Cerebellar cortex (tissue), 1 donor: ENCODE measurements around the gene ADGRE1.
A peak's percentile ranks its signal among the peaks of the same experiment; 100 is the strongest.
"Not testable (repeated sequence)": the region's sequence is repeated elsewhere in the genome, so short reads cannot be mapped to it uniquely, and the experiment has no call there.

Source experiments
- DNase-seq: peaks from one replicate; pipeline ENCODE4 v3.0.0-alpha.2; 2015; ENCODE audit warnings: low spot score

The ADGRE1 gene, protein sequence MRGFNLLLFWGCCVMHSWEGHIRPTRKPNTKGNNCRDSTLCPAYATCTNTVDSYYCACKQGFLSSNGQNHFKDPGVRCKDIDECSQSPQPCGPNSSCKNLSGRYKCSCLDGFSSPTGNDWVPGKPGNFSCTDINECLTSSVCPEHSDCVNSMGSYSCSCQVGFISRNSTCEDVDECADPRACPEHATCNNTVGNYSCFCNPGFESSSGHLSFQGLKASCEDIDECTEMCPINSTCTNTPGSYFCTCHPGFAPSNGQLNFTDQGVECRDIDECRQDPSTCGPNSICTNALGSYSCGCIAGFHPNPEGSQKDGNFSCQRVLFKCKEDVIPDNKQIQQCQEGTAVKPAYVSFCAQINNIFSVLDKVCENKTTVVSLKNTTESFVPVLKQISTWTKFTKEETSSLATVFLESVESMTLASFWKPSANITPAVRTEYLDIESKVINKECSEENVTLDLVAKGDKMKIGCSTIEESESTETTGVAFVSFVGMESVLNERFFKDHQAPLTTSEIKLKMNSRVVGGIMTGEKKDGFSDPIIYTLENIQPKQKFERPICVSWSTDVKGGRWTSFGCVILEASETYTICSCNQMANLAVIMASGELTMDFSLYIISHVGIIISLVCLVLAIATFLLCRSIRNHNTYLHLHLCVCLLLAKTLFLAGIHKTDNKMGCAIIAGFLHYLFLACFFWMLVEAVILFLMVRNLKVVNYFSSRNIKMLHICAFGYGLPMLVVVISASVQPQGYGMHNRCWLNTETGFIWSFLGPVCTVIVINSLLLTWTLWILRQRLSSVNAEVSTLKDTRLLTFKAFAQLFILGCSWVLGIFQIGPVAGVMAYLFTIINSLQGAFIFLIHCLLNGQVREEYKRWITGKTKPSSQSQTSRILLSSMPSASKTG

GRCh38 chr19:6887316-6887715, at the start of gene ADGRE1:
Gene ADGRE1 (plus strand): TSS chr19:6887579. CDS start chr19:6887609, 30 bp downstream.
- no peak for DNase-seq

DNA sequence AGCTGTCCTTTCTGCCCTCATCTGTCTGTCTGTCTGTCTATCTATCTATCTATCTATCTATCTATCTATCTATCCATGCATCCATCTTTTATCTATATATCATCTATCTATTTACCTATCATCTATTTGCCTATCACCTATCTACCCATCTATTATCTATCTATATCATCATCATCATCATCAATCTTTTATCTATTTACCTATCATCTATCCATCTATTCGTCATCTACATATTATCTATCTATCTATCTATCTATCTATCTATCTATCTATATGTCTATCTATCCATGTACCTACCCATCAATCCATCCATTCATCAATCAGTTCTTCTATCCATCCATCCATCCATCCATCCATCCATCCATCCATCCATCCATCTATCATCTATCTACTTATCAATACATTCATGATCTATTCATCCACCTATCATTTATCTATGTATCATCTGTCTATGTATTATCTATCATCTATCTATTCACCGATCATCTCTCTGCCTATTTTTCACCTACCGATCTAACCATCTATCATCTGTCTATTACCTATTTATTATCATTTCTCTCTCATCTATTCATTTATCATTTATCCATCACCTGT, 49.2 kb upstream of the ADGRE1 start:
- DNase-seq: no peak

GRCh38 chr19:6842871-6843607, 44.3 kb upstream of the ADGRE1 start:
- no peak for DNase-seq

DNA sequence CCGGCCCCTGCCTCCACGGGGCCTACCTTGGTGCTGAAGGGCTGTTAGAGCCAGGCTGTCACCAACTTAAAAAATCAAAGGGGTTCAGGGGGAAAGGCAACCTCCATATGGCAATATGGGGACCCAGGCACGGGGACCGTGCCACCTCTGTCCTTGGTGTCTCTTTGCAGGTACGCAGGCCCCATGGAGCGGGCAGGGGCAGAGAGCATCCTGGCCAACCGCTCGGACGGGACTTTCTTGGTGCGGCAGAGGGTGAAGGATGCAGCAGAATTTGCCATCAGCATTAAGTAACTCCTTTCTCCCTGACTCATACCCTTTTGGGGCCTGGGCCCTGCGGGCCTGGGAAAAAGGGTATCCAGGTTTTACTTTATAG, 39.6 kb upstream of the ADGRE1 start:
- DNase-seq: no peak

GRCh38 chr19:6848986-6849385, 38.4 kb upstream of the ADGRE1 start:
- no peak for DNase-seq

- DNase-seq: no peak
These were observed 37.5 kb upstream of the ADGRE1 start for GRCh38 chr19:6849876-6850275.

DNA sequence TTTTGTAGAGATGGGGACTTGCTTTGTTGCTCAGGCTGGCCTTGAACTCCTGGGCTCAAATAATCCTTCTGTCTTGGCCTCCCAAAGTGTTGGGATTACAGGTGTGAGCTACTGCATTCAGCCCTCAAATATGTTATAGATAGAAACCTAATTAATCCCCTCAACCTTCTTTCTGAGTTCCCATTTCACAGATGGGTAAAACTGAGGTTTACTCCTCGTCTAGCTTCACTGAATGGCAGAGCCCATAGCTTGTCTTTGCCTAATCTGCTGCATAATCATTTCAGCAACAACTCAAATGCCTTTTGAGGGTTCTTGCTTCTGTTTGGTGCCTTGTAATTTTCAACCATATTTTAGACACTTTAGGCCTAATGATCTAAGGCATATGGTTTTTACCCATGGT, 36.0 kb upstream of the ADGRE1 start:
- DNase-seq: no peak

GRCh38 chr19:6852001-6852400, 35.4 kb upstream of the ADGRE1 start:
- no peak for DNase-seq

DNA sequence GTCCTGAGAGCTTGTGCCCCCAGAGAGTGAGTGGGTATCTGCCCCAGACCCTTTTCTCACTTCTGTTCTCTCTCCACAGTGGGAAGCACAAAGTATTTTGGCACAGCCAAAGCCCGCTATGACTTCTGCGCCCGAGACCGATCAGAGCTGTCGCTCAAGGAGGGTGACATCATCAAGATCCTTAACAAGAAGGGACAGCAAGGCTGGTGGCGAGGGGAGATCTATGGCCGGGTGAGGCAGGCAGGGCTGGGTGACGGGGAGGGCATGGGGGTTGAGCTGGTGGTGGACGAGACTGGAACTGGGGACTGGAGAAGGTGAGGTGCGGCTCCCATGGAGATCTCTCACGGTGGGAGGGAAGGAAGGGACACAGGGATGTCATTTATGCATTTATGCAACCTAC, 33.5 kb upstream of the ADGRE1 start:
- no peak for DNase-seq

DNA sequence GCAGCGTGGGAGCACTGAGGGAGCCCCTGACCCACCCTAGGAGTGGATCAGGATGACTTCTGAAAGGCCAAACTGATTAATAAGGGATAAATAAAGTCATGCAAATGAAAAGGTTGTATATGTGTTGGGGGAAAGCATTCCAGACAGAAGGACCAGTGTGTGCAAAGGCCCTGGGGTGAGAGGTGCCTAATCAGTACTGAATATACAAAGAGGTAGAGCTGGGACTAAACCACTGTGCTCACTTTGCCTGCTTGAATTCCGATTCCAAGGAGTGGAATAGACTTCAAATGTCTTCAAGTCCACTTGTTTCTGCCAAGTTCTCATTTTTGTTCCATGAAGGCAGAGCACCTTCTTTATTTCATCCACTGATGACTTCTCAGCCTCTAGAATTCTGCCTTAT, 32.6 kb upstream of the ADGRE1 start:
- DNase-seq: no peak

- no peak for DNase-seq
These were observed 30.5 kb upstream of the ADGRE1 start for GRCh38 chr19:6856749-6857372.

- no peak for DNase-seq
These were observed 25.6 kb upstream of the ADGRE1 start for GRCh38 chr19:6861683-6862286.

- peak; percentile 66 for DNase-seq
These were observed 24.7 kb upstream of the ADGRE1 start for GRCh38 chr19:6862673-6863078.

DNA sequence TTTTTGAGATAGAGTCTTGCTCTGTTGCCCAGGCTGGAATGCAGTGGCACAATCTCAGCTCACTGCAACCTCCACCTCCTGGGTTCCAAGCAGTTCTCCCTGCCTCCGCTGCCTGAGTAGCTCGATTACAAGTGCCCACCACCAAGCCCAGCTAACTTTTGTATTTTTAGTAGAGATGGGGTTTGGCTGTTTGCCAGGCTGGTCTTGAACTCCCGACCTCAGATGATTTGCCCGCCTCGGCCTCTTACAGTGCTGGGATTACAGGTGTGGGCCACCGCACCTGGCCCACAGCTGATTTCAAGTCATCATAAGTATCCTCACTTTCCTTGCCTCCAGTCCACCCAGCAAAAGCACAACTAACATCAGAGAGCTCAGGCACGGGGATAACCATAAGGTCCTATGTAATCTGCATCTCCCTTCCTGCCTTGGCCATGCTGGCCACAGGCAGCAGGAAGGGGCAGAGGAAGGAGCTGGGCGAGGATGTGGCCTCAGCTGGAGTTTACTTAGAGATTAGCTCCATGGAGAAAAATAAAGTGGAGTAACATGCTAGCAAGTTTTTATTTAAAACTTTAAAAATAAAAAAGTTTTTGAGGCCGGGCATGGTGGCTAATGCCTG, 22.9 kb upstream of the ADGRE1 start:
- DNase-seq: no peak

DNA sequence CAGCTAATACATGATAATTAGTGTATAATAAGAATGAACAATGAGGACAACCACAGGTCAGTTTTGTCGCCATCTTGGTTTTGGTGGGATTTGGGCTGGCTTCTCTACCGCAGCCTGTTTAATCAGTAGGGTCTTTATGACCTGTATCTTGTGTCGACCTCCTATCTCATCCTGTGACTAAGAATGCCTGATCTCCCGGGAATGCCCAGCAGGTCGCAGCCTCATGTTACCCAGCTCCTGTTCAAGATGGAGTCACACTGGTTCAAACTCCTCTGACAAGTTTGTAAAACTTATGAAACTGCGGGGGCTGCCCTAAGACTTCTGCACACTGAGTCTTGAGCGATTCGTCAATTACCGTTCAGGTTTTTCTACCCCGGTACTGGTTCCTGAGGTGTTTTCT, 21.5 kb upstream of the ADGRE1 start:
- no peak for DNase-seq

DNA sequence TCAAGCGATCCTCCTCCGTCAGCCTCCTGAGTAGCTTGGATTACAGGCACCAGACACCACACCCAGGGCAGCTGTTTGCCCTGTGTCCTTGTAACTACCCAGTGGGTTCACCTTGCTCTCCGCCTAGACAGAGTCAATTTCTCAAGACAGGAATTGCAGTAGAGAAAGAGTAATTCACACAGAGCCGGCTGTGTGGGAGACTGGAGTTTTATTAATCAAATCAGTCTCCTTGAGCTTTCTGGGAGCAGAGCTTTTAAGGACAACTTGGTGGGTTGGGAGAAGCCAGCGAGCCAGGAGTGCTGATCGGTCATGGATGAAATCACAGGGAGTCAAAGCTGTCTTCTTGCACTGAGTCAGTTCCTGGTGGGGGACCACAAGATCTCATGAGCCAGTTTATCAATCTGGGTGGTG, 20.6 kb upstream of the ADGRE1 start:
- DNase-seq: no peak

DNA sequence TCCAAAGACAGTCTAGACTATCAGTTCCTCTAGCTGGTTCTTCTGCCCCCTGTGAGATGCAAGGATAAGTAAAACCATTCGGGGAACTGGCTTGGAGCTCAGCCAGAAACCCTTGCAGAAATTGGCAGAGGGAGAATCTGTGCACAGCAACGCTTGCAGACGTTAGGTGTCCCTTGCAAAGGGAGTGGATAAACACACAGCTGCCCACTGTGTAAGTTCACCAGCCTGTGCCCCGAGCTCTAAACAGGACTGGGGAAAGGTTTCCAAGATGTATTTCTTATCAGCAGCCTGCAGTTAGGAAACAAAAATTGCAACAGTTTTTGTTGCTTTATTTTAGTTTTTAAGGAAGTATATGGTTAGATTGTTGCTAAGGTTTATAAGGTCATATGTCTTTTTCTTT, 19.0 kb upstream of the ADGRE1 start:
- peak; percentile 4 for DNase-seq

DNA sequence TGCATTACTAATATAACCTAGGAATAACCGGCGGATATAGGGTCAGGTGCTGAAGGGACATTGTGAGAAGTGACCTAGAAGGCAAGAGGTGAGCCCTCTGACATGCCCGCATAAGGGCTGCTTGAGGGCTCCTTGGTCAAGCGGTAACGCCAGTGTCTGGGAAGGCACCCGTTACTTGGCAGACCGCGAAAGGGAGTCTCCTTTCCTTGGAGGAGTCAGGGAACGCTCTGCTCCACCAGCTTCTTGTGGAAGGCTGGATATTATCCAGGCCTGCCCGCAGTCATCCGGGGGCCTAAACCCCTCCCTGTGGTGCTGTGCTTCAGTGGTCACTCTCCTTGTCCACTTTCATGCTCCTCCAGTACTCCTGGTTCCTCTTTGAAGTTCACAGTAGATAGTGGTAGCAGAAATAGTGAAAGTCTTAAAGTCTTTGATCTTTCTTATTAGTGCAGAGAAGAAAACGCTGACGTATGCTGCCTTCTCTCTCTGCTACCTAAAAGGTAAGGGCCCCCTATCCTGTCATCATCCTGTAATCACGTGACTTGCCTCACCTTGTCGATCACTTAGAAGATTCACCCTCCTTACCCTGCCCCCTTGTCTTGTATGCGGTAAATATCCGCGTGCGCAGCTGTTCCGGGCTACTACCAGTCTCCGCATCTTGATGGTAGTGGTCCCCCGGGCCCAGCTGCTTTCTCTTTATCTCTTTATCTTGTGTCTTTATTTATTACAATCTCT, 18.1 kb upstream of the ADGRE1 start:
- DNase-seq: not testable (repeated sequence)

DNA sequence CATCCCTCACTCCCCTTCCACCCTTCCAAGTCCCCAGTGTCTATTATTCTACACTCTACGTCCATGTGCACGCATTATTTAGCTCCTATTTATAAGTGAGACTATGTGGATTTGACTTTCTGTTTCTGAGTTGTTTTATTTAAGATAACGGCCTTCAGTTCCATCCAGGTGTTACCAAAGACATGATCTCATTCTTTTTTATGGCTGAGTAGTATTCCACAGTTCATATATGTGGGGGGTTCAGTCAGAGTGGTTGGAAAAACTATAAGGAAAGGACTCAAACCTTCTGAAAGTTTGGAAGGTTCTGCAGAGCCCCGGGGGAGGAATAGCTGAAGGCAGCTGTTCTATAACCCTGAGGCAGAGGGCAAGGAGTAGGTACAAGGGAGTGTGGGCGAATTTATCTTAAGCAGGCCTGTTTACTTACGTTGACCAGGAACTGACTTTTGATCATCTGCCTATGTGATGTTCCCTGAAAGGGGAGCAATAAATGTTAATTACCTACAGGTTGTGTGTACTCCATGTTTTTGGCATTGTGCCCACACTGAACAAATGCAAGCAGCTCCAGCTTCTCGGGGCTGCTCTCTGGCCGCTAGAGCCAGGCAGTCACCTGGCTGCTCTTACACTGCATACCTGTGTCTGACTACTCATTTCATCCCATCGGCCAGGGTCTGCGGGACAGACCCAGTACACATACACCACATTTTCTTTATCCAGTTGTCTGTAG, 13.5 kb upstream of the ADGRE1 start:
- DNase-seq: no peak
